Psoas muscle (tissue), 8 donors: ENCODE results near the gene SPATS2L. TPM values are rescaled to one million over a fixed set of nuclear protein-coding genes. Genes with fewer than 3 reads are reported as not detected.

Experiments used
- ATAC-seq, 4 donors: fragments of 200-7000 bp; cut with Tn5 transposase; one replicate each; pipeline ENCODE4 v1.9.1; 2020; ENCODE audit warnings: moderate library complexity in 3 of 4, mild to moderate bottlenecking in 2 of 4
- DNase-seq, 2 donors: peaks; one replicate each; pipeline ENCODE4 v3.0.0-alpha.2; 2020
- H3K27ac ChIP-seq: fragments of 200-600 bp; one replicate; pipeline ENCODE4 v1.8.0; 2022
- H3K27me3 ChIP-seq, 3 donors: fragments of 200-600 bp in 1 of 3; one replicate each; pipeline versions ENCODE4 v1.6.1 to v1.8.0; 2013 to 2022; ENCODE audit warnings: low read length in 2 of 3, mild to moderate bottlenecking in 2 of 3, moderate library complexity in 1 of 3; ENCODE audit not compliant: insufficient read depth in 3 of 3
- H3K36me3 ChIP-seq, 2 donors: fragments of 200-600 bp in 1 of 2; one replicate each; pipeline versions ENCODE4 v1.6.1 to v1.8.0; 2013 to 2022; ENCODE audit warnings: low read depth in 1 of 2, mild to moderate bottlenecking in 1 of 2, moderate library complexity in 1 of 2; ENCODE audit not compliant: insufficient read depth in 1 of 2
- H3K4me1 ChIP-seq: fragments of 200-600 bp; one replicate; pipeline ENCODE4 v1.8.0; 2022
- H3K4me3 ChIP-seq: fragments of 200-600 bp; one replicate; pipeline ENCODE4 v1.8.0; 2022; ENCODE audit warnings: mild to moderate bottlenecking
- H3K9me3 ChIP-seq: fragments of 200-600 bp; one replicate; pipeline ENCODE4 v1.8.0; 2022
- CTCF ChIP-seq: fragments of 200-600 bp; IDR thresholded peaks from one replicate; pipeline ENCODE4 v1.8.0; 2022; ENCODE audit warnings: antibody characterized with exemption
- WGBS, 3 donors: extraction: QIAGEN DNeasy Blood & Tissue Kit; methylation state at CpG; one replicate each; pipeline versions ENCODE4 v1.1.6 to v1.1.7; 2013; 5-methylcytosine and 5-hydroxymethylcytosine counted together
- intact Hi-C, 2 donors: fragments of 100-400 bp; cut with DNase I; formaldehyde crosslinking; loops; one replicate each; pipeline versions ENCODE4 v1.11.0 to v1.14.2; 2022
- polyA plus RNA-seq, 3 donors: library from polyadenylated mRNA; stranded (reverse); fragments of 200-250 nt; gene quantifications; one replicate each; pipeline ENCODE4 v1.2.3, GENCODE V29; 2013
- total RNA-seq, 4 donors: library from RNA; stranded (reverse); fragmentation: NEBNext Ultra II Directional in 2 of 4; extraction: Animal tissue kit (Norgen Biotek cat#: 25700) in 2 of 4; gene quantifications; one replicate each; pipeline versions ENCODE4 v1.2.1 to v1.2.4, GENCODE V29; 2021 to 2023
- donor health status: healthy with polysubstance abuse.
- donor health status: DM: no; HTN: no; CAD: no; lungs with moderate emphysema.
- donor health status: Bipolar disorder and iron deficiency.
- donor health status: healthy.
- donor health status: DM: yes; HTN: yes; CAD: no.
- donor health status: DM: no; HTN: no; CAD: no.
- donor health status: DM: no; HTN: no; CAD: no.
- donor health status: DM: yes; HTN: yes; CAD: no.

Gene SPATS2L
- total and polyA plus RNA-seq, 7 donors: 34.2 to 286 (median 60.2) TPM

GRCh38 chr2:200446612-200447011 lies 140.1 kb downstream of the SPATS2L start:
- DNase-seq (no peak), ATAC-seq (no peak)
- H3K27ac ChIP-seq: no peak overlapping the region
- H3K4me3 ChIP-seq: no peak overlapping the region
- H3K9me3 ChIP-seq: no peaks in the 10 kb centered on the region
- 56 to 74% (median 65%) methylated on average over 3 of the region's 3 CpGs for WGBS, 3 donors
- intact Hi-C loops: no loop called here
- no peaks in the 10 kb centered on the region for H3K27me3 ChIP-seq
- no peak for TF ChIP-seq CTCF
- peaks cover 0 to 8% of the 10 kb centered on the region in 2 donors for H3K36me3 ChIP-seq
- H3K4me1 ChIP-seq: no peaks in the 10 kb centered on the region

- Histone ChIP-seq H3K27ac (no peak overlapping the region), H3K4me3 (no peak overlapping the region), H3K9me3 (no peaks in the 10 kb centered on the region), H3K27me3 (no peaks in the 10 kb centered on the region), H3K36me3 (peaks cover 0 to 4% of the 10 kb centered on the region in 2 donors), H3K4me1 (no peaks in the 10 kb centered on the region)
- intact Hi-C loops: no loop called here
- DNase-seq (no peak), ATAC-seq (no peak)
- no peak for TF ChIP-seq CTCF
- 70 to 83% (median 78%) methylated on average over 4 of the region's 4 CpGs for WGBS, 3 donors
Measured at GRCh38 chr2:200447139-200447855, 140.8 kb downstream of the SPATS2L start.

GRCh38 chr2:200448455-200448854 lies 142.0 kb downstream of the SPATS2L start:
- H3K4me3 ChIP-seq: no peak overlapping the region
- TF ChIP-seq CTCF: no peak
- no peaks in the 10 kb centered on the region for H3K9me3 ChIP-seq
- H3K4me1 ChIP-seq: no peaks in the 10 kb centered on the region
- no peak for ATAC-seq
- intact Hi-C loops: no loop called here
- no peak for DNase-seq
- no peak overlapping the region for H3K27ac ChIP-seq
- no peaks in the 10 kb centered on the region for H3K27me3 ChIP-seq
- peaks cover 0 to 4% of the 10 kb centered on the region in 2 donors for H3K36me3 ChIP-seq

GRCh38 chr2:200449149-200449548 lies 142.7 kb downstream of the SPATS2L start:
- 41 to 56% (median 51%) methylated on average over 4 of the region's 4 CpGs for WGBS, 3 donors
- DNase-seq (no peak), ATAC-seq (no peak)
- Histone ChIP-seq H3K36me3 (peaks cover 0 to 3% of the 10 kb centered on the region in 2 donors), H3K9me3 (no peaks in the 10 kb centered on the region), H3K27ac (no peak overlapping the region), H3K4me3 (no peak overlapping the region), H3K27me3 (no peaks in the 10 kb centered on the region), H3K4me1 (no peaks in the 10 kb centered on the region)
- TF ChIP-seq CTCF: no peak
- intact Hi-C loops: no loop called here

DNA sequence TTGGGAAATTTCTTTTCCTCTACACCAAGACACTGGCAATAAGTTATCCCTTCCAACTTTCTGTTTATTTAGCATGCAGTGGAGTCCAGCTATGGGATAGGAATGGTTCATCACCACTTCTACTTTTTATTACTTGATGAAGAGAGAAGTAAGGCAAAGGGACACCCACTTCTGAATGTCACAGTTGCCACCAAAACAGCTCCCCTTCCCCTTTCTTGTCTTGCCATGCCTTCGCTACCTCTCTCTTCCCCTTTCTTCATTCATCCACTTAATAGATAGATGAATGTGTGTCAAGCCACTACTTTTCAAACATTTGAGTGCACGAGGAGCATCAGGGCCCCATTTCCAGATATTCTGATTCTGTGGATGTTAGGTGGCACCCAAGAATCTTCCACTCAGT lies 143.8 kb downstream of the SPATS2L start:
- no peaks in the 10 kb centered on the region for H3K27me3 ChIP-seq
- intact Hi-C loops: loop anchor here in 1 of 2 donors (10.0 kb wide), 1 partner anchor 145 kb away; the partner anchor contains the start of gene SPATS2L
- H3K4me3 ChIP-seq: no peak overlapping the region
- WGBS, 3 donors: 88 to 93% (median 90%) methylated on average over 2 of the region's 2 CpGs
- peaks cover 7% of the 10 kb centered on the region for H3K4me1 ChIP-seq
- no peak for TF ChIP-seq CTCF
- DNase-seq (no peak), ATAC-seq (no peak)
- no peaks in the 10 kb centered on the region for H3K9me3 ChIP-seq
- no peak overlapping the region for H3K27ac ChIP-seq
- no peaks in the 10 kb centered on the region for H3K36me3 ChIP-seq
